GM12878 (cell line): ENCODE data around the gene ETS1. TPM values are rescaled to one million over a fixed set of nuclear protein-coding genes. Genes with fewer than 3 reads are reported as not detected.

ENCODE experiments used
- ATAC-seq: fragments of 200-7000 bp; cut with Tn5 transposase; 3 replicates; pipeline ENCODE4 v1.9.1; 2020; ENCODE audit warnings: mild to moderate bottlenecking, moderate library complexity
- BruUV-seq: library from RNA; stranded (reverse); fragments of 400-500 nt; replicated peaks from 2 replicates; lab custom pipeline; 2021; lab: Mats Ljungman, UMichigan
- CTCF ChIA-PET: fragments of 300-600 bp; sonication (Branson Sonifier 250); formaldehyde crosslinking; extraction: SDS; loops from one replicate; lab custom pipeline; 2021; ENCODE audit warnings: inconsistent platforms; lab: Yijun Ruan, JAX
- POLR2A ChIA-PET: fragments of 350-600 bp; formaldehyde crosslinking; extraction: SDS; loops from one replicate; lab custom pipeline; 2021; ENCODE audit warnings: inconsistent platforms; lab: Charles Lee
- RAD21 ChIA-PET: fragments of 300-600 bp; sonication (Branson Sonifier 250); formaldehyde crosslinking; loops from one replicate; lab custom pipeline; 2023; ENCODE audit warnings: antibody characterized with exemption; ENCODE audit not compliant: unreplicated experiment; lab: Charles Lee
- SMC1A ChIA-PET: fragments of 300-600 bp; sonication (Branson Sonifier 250); formaldehyde crosslinking; loops from one replicate; lab custom pipeline; 2023; ENCODE audit not compliant: unreplicated experiment, uncharacterized antibody; lab: Charles Lee
- DNase-seq: peaks from one replicate; pipeline ENCODE4 v3.0.0-alpha.2; 2011; ENCODE audit warnings: low read depth, low spot score
- FAIRE-seq: peaks from 3 replicates; lab custom pipeline; 2011; peaks lifted over from hg19 to GRCh38; lab: Jason Lieb, UNC
- H2AFZ ChIP-seq: 2 replicates; pipeline ENCODE4 v1.6.0; 2011; ENCODE audit warnings: low read depth, low read length, control low read depth; ENCODE audit not compliant: control insufficient read depth
- H3K27ac ChIP-seq: 2 replicates; pipeline ENCODE4 v1.5.1; 2011; ENCODE audit warnings: control low read depth; ENCODE audit not compliant: control insufficient read depth, insufficient read depth
- H3K27me3 ChIP-seq, 2 experiments: replicated peaks in 1 of 2; 2 replicates each; pipeline versions ENCODE4 v1.6.0 to v1.6.1; 2011; ENCODE audit warnings: low read length in 1 of 2; ENCODE audit not compliant: control insufficient read depth in 2 of 2, insufficient read depth in 2 of 2
- H3K36me3 ChIP-seq, 2 experiments: 2 replicates each; pipeline ENCODE4 v1.5.1; 2011; ENCODE audit warnings: low read length in 1 of 2; ENCODE audit not compliant: control insufficient read depth in 2 of 2, insufficient read depth in 2 of 2
- H3K4me1 ChIP-seq: 2 replicates; pipeline ENCODE4 v1.6.1; 2011; ENCODE audit warnings: mild to moderate bottlenecking, low read length, moderate library complexity, mixed read lengths; ENCODE audit not compliant: control insufficient read depth, insufficient read depth
- H3K4me2 ChIP-seq: 2 replicates; pipeline ENCODE4 v1.6.0; 2011; ENCODE audit warnings: control low read depth; ENCODE audit not compliant: control insufficient read depth, insufficient read depth
- H3K4me3 ChIP-seq: fragments of 200-600 bp; sonication (generic); 2 replicates; pipeline ENCODE4 v1.5.1; 2016
- H3K79me2 ChIP-seq: 2 replicates; pipeline ENCODE4 v1.6.0; 2011; ENCODE audit warnings: low read length; ENCODE audit not compliant: control insufficient read depth, insufficient read depth
- H3K9ac ChIP-seq: 2 replicates; pipeline ENCODE4 v1.8.0; 2011; ENCODE audit warnings: low read length, control low read depth, mixed read lengths; ENCODE audit not compliant: control insufficient read depth, insufficient read depth
- H3K9me3 ChIP-seq: replicated peaks from 3 replicates; pipeline ENCODE4 v1.5.1; 2011; ENCODE audit warnings: mild to moderate bottlenecking, low read length; ENCODE audit not compliant: control insufficient read depth, insufficient read depth
- H4K20me1 ChIP-seq: 2 replicates; pipeline ENCODE4 v1.6.0; 2011; ENCODE audit not compliant: control insufficient read depth, insufficient read depth
- CBFB ChIP-seq: IDR thresholded peaks from 2 replicates; pipeline ENCODE4 v1.6.1; 2016; ENCODE audit warnings: antibody characterized with exemption, low read depth
- CBX3 ChIP-seq: fragments of 200-600 bp; sonication (generic); IDR thresholded peaks from 2 replicates; pipeline ENCODE4 v1.6.1; 2016; ENCODE audit warnings: low read depth, borderline replicate concordance
- EZH2 ChIP-seq: IDR thresholded peaks from 2 replicates; pipeline ENCODE4 v1.6.1; 2012; ENCODE audit warnings: low read depth, mild to moderate bottlenecking, control low read depth, inconsistent platforms, low read length, borderline replicate concordance; ENCODE audit not compliant: control insufficient read depth
- IRF4 ChIP-seq: IDR thresholded peaks from 2 replicates; pipeline ENCODE4 v1.6.1; 2011; ENCODE audit warnings: low read depth, low read length
- NFIC ChIP-seq: IDR thresholded peaks from 2 replicates; pipeline ENCODE4 v1.6.1; 2012; ENCODE audit warnings: low read depth, mild to moderate bottlenecking, inconsistent platforms, low read length, moderate library complexity
- NR2C1 ChIP-seq: fragments of 450-650 bp; IDR thresholded peaks from 2 replicates; pipeline ENCODE4 v1.6.1; 2017; ENCODE audit warnings: antibody characterized with exemption, mild to moderate bottlenecking, moderate library complexity
- RCOR1 ChIP-seq: conservative IDR thresholded peaks from 2 replicates; pipeline ENCODE4 v1.6.1; 2012; ENCODE audit warnings: low read depth, low read length, improper control_type of control experiment
- RELA ChIP-seq: fragments of 450-650 bp; IDR thresholded peaks from 2 replicates; pipeline ENCODE4 v1.8.0; 2014; ENCODE audit warnings: borderline replicate concordance; ENCODE audit not compliant: partially characterized antibody
- ZNF24 ChIP-seq: fragments of 450-650 bp; IDR thresholded peaks from 2 replicates; pipeline ENCODE4 v1.6.1; 2017; ENCODE audit warnings: antibody characterized with exemption, mild to moderate bottlenecking
- ZNF274 ChIP-seq: IDR thresholded peaks from one replicate; pipeline ENCODE4 v1.8.0; 2011; ENCODE audit not compliant: insufficient read length, insufficient read depth
- ZNF622 ChIP-seq: fragments of 450-650 bp; IDR thresholded peaks from 2 replicates; pipeline ENCODE4 v1.6.1; 2017; ENCODE audit warnings: mild to moderate bottlenecking, inconsistent platforms
- WGBS: methylation state at CpG from one replicate; pipeline ENCODE4 v1.1.6; 2016; ENCODE audit warnings: low lambda C conversion rate; ENCODE audit not compliant: insufficient replicate concordance, insufficient coverage; ENCODE audit errors: missing lambda C conversion rate; 5-methylcytosine and 5-hydroxymethylcytosine counted together
- in situ Hi-C: fragments of 300-500 bp; cut with MboI; formaldehyde crosslinking; loops from 9 replicates; pipeline ENCODE4 v1.14.3; 2018; ENCODE audit warnings: mixed read lengths
- intact Hi-C: fragments of 100-400 bp; cut with micrococcal nuclease; formaldehyde crosslinking; loops from one replicate; pipeline ENCODE4 v1.14.2; 2022; ENCODE audit not compliant: unreplicated experiment
- polyA plus RNA-seq, 11 experiments: library from polyadenylated mRNA; depleted of rRNA in 4 of 11; unstranded in 6 of 11; stranded (reverse) in 5 of 11; fragments of >200 nt; fragmentation: Nextera tagmentation in 4 of 11; fragmentation: Illumina TruSeq in 1 of 11; extraction: Ambion mirVana in 4 of 11; extraction: Trizol in 1 of 11; gene quantifications; 1 replicate in 1 of 11; 2 replicates in 10 of 11; pipeline versions ENCODE4 v1.2.1 to v1.2.3, GENCODE V29; 2011 to 2016; ENCODE audit warnings: inconsistent platforms in 2 of 11, missing spikeins in 2 of 11, low read depth in 1 of 11
- total RNA-seq, 4 experiments: library from RNA; depleted of rRNA in 3 of 4; stranded (reverse); fragments of >200 nt in 3 of 4; fragmentation: Illumina TruSeq in 1 of 4; extraction: Trizol in 1 of 4; gene quantifications; 2 replicates each; pipeline versions ENCODE4 v1.2.1 to v1.2.3, GENCODE V29; 2013 to 2021
- TF ChIP-seq, protein P1 (sequence below): fragments of 450-650 bp; IDR thresholded peaks from 2 replicates; pipeline ENCODE4 v1.6.1; 2017; ENCODE audit warnings: mild to moderate bottlenecking, low read depth, inconsistent platforms; ENCODE audit not compliant: poor library complexity, severe bottlenecking
- TF ChIP-seq, protein P2 (sequence below): fragments of 450-650 bp; IDR thresholded peaks from 2 replicates; pipeline ENCODE4 v1.6.1; 2014; ENCODE audit warnings: mild to moderate bottlenecking
- TF ChIP-seq, protein P3 (sequence below): fragments of 450-650 bp; IDR thresholded peaks from 2 replicates; pipeline ENCODE4 v1.6.1; 2016; ENCODE audit warnings: mild to moderate bottlenecking
- TF ChIP-seq, protein P4 (sequence below): fragments of 450-650 bp; IDR thresholded peaks from 2 replicates; pipeline ENCODE4 v1.6.1; 2017; ENCODE audit warnings: mild to moderate bottlenecking

Gene ETS1
- total and polyA plus RNA-seq, 10 of the 15 experiments (the other 5 are each of a cell fraction or from before 2014, with no cell fraction given) = 12.5 to 112 (median 55.5) TPM

DNA sequence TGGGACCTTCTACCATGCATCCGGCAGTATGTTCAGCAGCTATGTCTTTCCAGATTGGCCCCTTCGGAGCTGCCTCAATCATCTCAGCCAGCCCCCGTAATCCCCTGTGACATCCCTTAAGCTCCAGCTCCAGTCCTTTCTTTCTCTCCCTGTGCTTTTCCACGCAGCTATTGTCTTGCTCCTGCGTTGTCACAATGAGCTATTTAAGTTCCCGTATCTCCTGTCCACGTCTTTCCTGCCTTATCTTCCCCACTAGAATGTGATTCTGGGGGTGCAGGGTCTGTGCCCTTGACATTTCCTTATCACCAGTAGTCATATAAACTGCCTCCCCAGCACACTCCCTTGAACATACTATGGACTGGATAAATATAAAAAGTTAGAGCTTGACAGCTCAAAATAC, 5.1 kb upstream of the ETS1 start (continued):
- TF ChIP-seq, protein P1, sequence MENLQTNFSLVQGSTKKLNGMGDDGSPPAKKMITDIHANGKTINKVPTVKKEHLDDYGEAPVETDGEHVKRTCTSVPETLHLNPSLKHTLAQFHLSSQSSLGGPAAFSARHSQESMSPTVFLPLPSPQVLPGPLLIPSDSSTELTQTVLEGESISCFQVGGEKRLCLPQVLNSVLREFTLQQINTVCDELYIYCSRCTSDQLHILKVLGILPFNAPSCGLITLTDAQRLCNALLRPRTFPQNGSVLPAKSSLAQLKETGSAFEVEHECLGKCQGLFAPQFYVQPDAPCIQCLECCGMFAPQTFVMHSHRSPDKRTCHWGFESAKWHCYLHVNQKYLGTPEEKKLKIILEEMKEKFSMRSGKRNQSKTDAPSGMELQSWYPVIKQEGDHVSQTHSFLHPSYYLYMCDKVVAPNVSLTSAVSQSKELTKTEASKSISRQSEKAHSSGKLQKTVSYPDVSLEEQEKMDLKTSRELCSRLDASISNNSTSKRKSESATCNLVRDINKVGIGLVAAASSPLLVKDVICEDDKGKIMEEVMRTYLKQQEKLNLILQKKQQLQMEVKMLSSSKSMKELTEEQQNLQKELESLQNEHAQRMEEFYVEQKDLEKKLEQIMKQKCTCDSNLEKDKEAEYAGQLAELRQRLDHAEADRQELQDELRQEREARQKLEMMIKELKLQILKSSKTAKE = no peak
- TF ChIP-seq, protein P2, sequence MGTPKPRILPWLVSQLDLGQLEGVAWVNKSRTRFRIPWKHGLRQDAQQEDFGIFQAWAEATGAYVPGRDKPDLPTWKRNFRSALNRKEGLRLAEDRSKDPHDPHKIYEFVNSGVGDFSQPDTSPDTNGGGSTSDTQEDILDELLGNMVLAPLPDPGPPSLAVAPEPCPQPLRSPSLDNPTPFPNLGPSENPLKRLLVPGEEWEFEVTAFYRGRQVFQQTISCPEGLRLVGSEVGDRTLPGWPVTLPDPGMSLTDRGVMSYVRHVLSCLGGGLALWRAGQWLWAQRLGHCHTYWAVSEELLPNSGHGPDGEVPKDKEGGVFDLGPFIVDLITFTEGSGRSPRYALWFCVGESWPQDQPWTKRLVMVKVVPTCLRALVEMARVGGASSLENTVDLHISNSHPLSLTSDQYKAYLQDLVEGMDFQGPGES = no peak
- no peak for TF ChIP-seq EZH2
- no peak for TF ChIP-seq NR2C1
- TF ChIP-seq, protein P3, sequence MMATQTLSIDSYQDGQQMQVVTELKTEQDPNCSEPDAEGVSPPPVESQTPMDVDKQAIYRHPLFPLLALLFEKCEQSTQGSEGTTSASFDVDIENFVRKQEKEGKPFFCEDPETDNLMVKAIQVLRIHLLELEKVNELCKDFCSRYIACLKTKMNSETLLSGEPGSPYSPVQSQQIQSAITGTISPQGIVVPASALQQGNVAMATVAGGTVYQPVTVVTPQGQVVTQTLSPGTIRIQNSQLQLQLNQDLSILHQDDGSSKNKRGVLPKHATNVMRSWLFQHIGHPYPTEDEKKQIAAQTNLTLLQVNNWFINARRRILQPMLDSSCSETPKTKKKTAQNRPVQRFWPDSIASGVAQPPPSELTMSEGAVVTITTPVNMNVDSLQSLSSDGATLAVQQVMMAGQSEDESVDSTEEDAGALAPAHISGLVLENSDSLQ = no peak
- no peak for TF ChIP-seq IRF4
- no peak for TF ChIP-seq RCOR1
- TF ChIP-seq, all 136 proteins: peak for 0

DNA sequence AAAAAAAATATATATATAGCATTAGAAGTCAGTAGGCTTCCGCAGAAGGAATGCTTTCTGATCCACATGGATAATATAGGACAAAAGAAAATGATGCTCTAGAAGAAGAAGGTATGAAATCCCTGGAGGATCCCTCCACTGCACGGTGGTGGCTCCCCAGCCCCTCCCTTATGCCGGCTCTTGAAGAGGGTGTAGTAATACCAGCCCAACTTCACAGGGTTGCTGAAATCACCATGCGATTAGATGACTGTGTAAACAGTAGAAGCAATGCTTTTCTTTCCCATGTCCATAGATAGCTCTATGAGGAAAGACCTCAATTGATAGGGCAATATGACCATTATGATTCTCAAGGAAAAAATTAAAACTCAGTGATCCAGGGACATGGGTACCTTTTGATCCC, 3.2 kb upstream of the ETS1 start:
- BruUV-seq = no TSS peak
- 16% methylated on average over 4 of the region's 4 CpGs for WGBS
- Histone ChIP-seq H3K36me3 (no peaks in the 10 kb centered on the region), H3K9me3 (no peaks in the 10 kb centered on the region), H3K27ac (no peak overlapping the region), H3K9ac (no peak overlapping the region), H3K4me2 (no peak overlapping the region), H3K27me3 (no peaks in the 10 kb centered on the region; a peak in 1 of 4 replicates), H2AFZ (no peak overlapping the region), H3K4me1 (no peaks in the 10 kb centered on the region), H3K79me2 (no peaks in the 10 kb centered on the region), H4K20me1 (no peaks in the 10 kb centered on the region), H3K4me3 (no peak overlapping the region)
- SMC1A ChIA-PET = interaction anchor here (1.0 kb wide), 1 partner anchor 10 kb away, joined by 7 read pairs; no protein-coding TSS in a partner anchor
- no peak for FAIRE-seq
- CTCF ChIA-PET = no interaction called here
- intact Hi-C loops (no loop called here), in situ Hi-C loops (no loop called here)
- TF ChIP-seq ZNF622 = no peak
- TF ChIP-seq NFIC = no peak
- TF ChIP-seq, protein P4, sequence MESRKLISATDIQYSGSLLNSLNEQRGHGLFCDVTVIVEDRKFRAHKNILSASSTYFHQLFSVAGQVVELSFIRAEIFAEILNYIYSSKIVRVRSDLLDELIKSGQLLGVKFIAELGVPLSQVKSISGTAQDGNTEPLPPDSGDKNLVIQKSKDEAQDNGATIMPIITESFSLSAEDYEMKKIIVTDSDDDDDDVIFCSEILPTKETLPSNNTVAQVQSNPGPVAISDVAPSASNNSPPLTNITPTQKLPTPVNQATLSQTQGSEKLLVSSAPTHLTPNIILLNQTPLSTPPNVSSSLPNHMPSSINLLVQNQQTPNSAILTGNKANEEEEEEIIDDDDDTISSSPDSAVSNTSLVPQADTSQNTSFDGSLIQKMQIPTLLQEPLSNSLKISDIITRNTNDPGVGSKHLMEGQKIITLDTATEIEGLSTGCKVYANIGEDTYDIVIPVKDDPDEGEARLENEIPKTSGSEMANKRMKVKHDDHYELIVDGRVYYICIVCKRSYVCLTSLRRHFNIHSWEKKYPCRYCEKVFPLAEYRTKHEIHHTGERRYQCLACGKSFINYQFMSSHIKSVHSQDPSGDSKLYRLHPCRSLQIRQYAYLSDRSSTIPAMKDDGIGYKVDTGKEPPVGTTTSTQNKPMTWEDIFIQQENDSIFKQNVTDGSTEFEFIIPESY = no peak
- TF ChIP-seq RELA = no peak
- TF ChIP-seq CBFB = no peak
- TF ChIP-seq CBX3 = no peak
- no peak for TF ChIP-seq ZNF274
- TF ChIP-seq ZNF24 = no peak
- no peak for DNase-seq
- ATAC-seq = no peak
- RAD21 ChIA-PET = no interaction called here
- POLR2A ChIA-PET = no interaction called here
